Left forelimb (tissue), 1 donor: ENCODE results near the gene ZNF232.
"Not testable (repeated sequence)": the region's sequence is repeated elsewhere in the genome, so short reads cannot be mapped to it uniquely, and the experiment has no call there.

Source experiments
- DNase-seq: peaks from one replicate; pipeline ENCODE4 v3.0.0-alpha.2; 2018; ENCODE audit warnings: low spot score

The ZNF232 gene

GRCh38 chr17:5129770-5130169, 18.1 kb upstream of the ZNF232 start:
- not testable (repeated sequence) for DNase-seq

GRCh38 chr17:5128905-5129535, 17.3 kb upstream of the ZNF232 start:
- DNase-seq: no peak

GRCh38 chr17:5128387-5128786, 16.7 kb upstream of the ZNF232 start:
- not testable (repeated sequence) for DNase-seq

- no peak for DNase-seq
Measured at GRCh38 chr17:5127910-5128309, 16.2 kb upstream of the ZNF232 start.

GRCh38 chr17:5126719-5127488, 15.2 kb upstream of the ZNF232 start:
- DNase-seq: peak; percentile 44

- DNase-seq: not testable (repeated sequence)
Measured at GRCh38 chr17:5124896-5125295, 13.2 kb upstream of the ZNF232 start.

- DNase-seq: not testable (repeated sequence)
Measured at GRCh38 chr17:5124125-5124760, 12.6 kb upstream of the ZNF232 start.

- no peak for DNase-seq
Measured at GRCh38 chr17:5123343-5124124, 11.9 kb upstream of the ZNF232 start.

- no peak for DNase-seq
Measured at GRCh38 chr17:5122586-5123342, 11.1 kb upstream of the ZNF232 start.

- not testable (repeated sequence) for DNase-seq
Measured at GRCh38 chr17:5122056-5122455, 10.4 kb upstream of the ZNF232 start.

- DNase-seq: no peak
Measured at GRCh38 chr17:5121186-5121841, 9.6 kb upstream of the ZNF232 start.

- DNase-seq: peak; percentile 38
Measured at GRCh38 chr17:5120436-5121185, 8.9 kb upstream of the ZNF232 start.

GRCh38 chr17:5120036-5120435, 8.4 kb upstream of the ZNF232 start:
- no peak for DNase-seq

- peak; percentile 33 for DNase-seq
Measured at GRCh38 chr17:5118219-5118618, 6.5 kb upstream of the ZNF232 start.

- no peak for DNase-seq
Measured at GRCh38 chr17:5115673-5116651, 4.3 kb upstream of the ZNF232 start, which contains the start of gene USP6. TSS of gene USP6 (plus strand) at chr17:5116032. CDS start at chr17:5130368, 14,336 bp downstream.

- DNase-seq: no peak
Measured at GRCh38 chr17:5110816-5111215, 862 bp downstream of the ZNF232 start.

- DNase-seq: no peak
Measured at GRCh38 chr17:5100832-5101231, 10.8 kb downstream of the ZNF232 start.

GRCh38 chr17:5099271-5099670, 12.4 kb downstream of the ZNF232 start:
- no peak for DNase-seq
